Neural cell (in vitro differentiated cells): ENCODE data around the gene PIAS2. TPM values are rescaled to one million over a fixed set of nuclear protein-coding genes. Genes with fewer than 3 reads are reported as not detected.
"Not testable (repeated sequence)": the region's sequence is repeated elsewhere in the genome, so short reads cannot be mapped to it uniquely, and the experiment has no call there.

Source experiments
- H2AFZ ChIP-seq: fragments of 200-600, 300-800 bp; sonication (generic), shearing (Covaris generic); 2 replicates; pipeline ENCODE4 v1.6.0; 2014; ENCODE audit warnings: low read depth, mild to moderate bottlenecking, antibody characterized with exemption, low read length, moderate library complexity
- H3F3A ChIP-seq: fragments of 200-600 bp; shearing (Covaris generic); 2 replicates; pipeline ENCODE4 v1.6.1; 2016; ENCODE audit warnings: mild to moderate bottlenecking, moderate library complexity, mixed read lengths, antibody characterized with exemption, low read length; ENCODE audit not compliant: insufficient read depth, poor library complexity, severe bottlenecking
- H3K27ac ChIP-seq: fragments of 200-600, 300-800 bp; sonication (generic), shearing (Covaris generic); 2 replicates; pipeline ENCODE4 v1.5.1; 2014; ENCODE audit warnings: mild to moderate bottlenecking, low read length, moderate library complexity
- H3K27me3 ChIP-seq: fragments of 300-800, 200-600 bp; sonication (generic), shearing (Covaris generic); 2 replicates; pipeline ENCODE4 v1.6.0; 2014; ENCODE audit warnings: mild to moderate bottlenecking, low read depth, low read length, moderate library complexity; ENCODE audit not compliant: insufficient read depth
- H3K36me3 ChIP-seq: fragments of 300-800, 200-600 bp; sonication (generic), shearing (Covaris generic); 2 replicates; pipeline ENCODE4 v1.5.1; 2014; ENCODE audit warnings: mild to moderate bottlenecking, antibody characterized with exemption, low read length, moderate library complexity; ENCODE audit not compliant: insufficient read depth
- H3K4me2 ChIP-seq: fragments of 300-800, 200-600 bp; sonication (generic), shearing (Covaris generic); 2 replicates; pipeline ENCODE4 v1.6.0; 2014; ENCODE audit warnings: mild to moderate bottlenecking, low read length
- H3K4me3 ChIP-seq: fragments of 300-800, 200-600 bp; sonication (generic), shearing (Covaris generic); 2 replicates; pipeline ENCODE4 v1.5.1; 2014; ENCODE audit warnings: mild to moderate bottlenecking, low read length, moderate library complexity
- H3K79me2 ChIP-seq: fragments of 200-600 bp; shearing (Covaris generic); replicated peaks from 2 replicates; pipeline ENCODE4 v1.6.0; 2014; ENCODE audit warnings: mild to moderate bottlenecking, low read length, moderate library complexity; ENCODE audit not compliant: insufficient read depth
- H3K9ac ChIP-seq: fragments of 300-800, 200-600 bp; sonication (generic), shearing (Covaris generic); 2 replicates; pipeline ENCODE4 v1.6.1; 2016; ENCODE audit warnings: mild to moderate bottlenecking, low read length, mixed read lengths
- H3K9me2 ChIP-seq: fragments of 200-600 bp; shearing (Covaris generic); 2 replicates; pipeline ENCODE4 v1.6.1; 2016; ENCODE audit warnings: mild to moderate bottlenecking, low read length, mixed read lengths; ENCODE audit not compliant: insufficient read depth
- H3K9me3 ChIP-seq: fragments of 200-600, 300-800 bp; sonication (generic), shearing (Covaris generic); 2 replicates; pipeline ENCODE4 v1.6.1; 2016; ENCODE audit warnings: mild to moderate bottlenecking, mixed run types, low read length, moderate library complexity, mixed read lengths
- H4K20me1 ChIP-seq: fragments of 200-600 bp; shearing (Covaris generic); 2 replicates; pipeline ENCODE4 v1.6.1; 2016; ENCODE audit warnings: mild to moderate bottlenecking, mixed run types; ENCODE audit not compliant: insufficient read depth
- CTCF ChIP-seq: fragments of 450-650 bp; IDR thresholded peaks from 2 replicates; pipeline ENCODE4 v1.5.1; 2014; ENCODE audit warnings: antibody characterized with exemption, mild to moderate bottlenecking, moderate library complexity; ENCODE audit not compliant: poor library complexity, severe bottlenecking
- EP300 ChIP-seq: fragments of 450-650 bp; conservative IDR thresholded peaks from 2 replicates; pipeline ENCODE4 v1.6.1; 2014; ENCODE audit warnings: antibody characterized with exemption, mild to moderate bottlenecking, moderate library complexity; ENCODE audit not compliant: poor library complexity, severe bottlenecking
- EZH2 ChIP-seq: fragments of 200-600, 300-800 bp; shearing (Covaris generic), sonication (generic); IDR thresholded peaks from 2 replicates; pipeline ENCODE4 v1.6.1; 2014; ENCODE audit warnings: antibody characterized with exemption, low read length, borderline replicate concordance, mild to moderate bottlenecking; ENCODE audit not compliant: insufficient read depth, poor library complexity, severe bottlenecking
- MXI1 ChIP-seq: fragments of 450-650 bp; conservative IDR thresholded peaks from 2 replicates; pipeline ENCODE4 v1.6.1; 2014; ENCODE audit warnings: antibody characterized with exemption, mild to moderate bottlenecking; ENCODE audit not compliant: poor library complexity, severe bottlenecking
- POLR2AphosphoS5 ChIP-seq: IDR thresholded peaks from 2 replicates; pipeline ENCODE4 v1.6.1; 2012
- RAD21 ChIP-seq: fragments of 450-650 bp; conservative IDR thresholded peaks from 2 replicates; pipeline ENCODE4 v1.6.1; 2014; ENCODE audit warnings: antibody characterized with exemption, mild to moderate bottlenecking, moderate library complexity
- REST ChIP-seq: IDR thresholded peaks from 2 replicates; pipeline ENCODE4 v1.6.1; 2012; ENCODE audit warnings: borderline replicate concordance
- SMC3 ChIP-seq: fragments of 450-650 bp; conservative IDR thresholded peaks from 2 replicates; pipeline ENCODE4 v1.6.1; 2014; ENCODE audit warnings: antibody characterized with exemption, mild to moderate bottlenecking, moderate library complexity; ENCODE audit not compliant: poor library complexity
- TAF1 ChIP-seq: IDR thresholded peaks from 2 replicates; pipeline ENCODE4 v1.6.1; 2012; ENCODE audit warnings: low read depth
- polyA plus RNA-seq: library from polyadenylated mRNA; depleted of rRNA; stranded (reverse); fragments of >200 nt; gene quantifications from 2 replicates; pipeline ENCODE4 v1.2.3, GENCODE V29; 2014

Gene PIAS2
- polyA plus RNA-seq, 1 donor from 2014 or later: 32.1 TPM

GRCh38 chr18:46866523-46866922 is 50.8 kb downstream of the PIAS2 start:
- Histone ChIP-seq H4K20me1 (no peaks in the 10 kb centered on the region), H3F3A (no peaks in the 10 kb centered on the region), H3K9me3 (no peaks in the 10 kb centered on the region), H3K27ac (no peak overlapping the region), H3K79me2 (no peaks in the 10 kb centered on the region), H3K36me3 (no peaks in the 10 kb centered on the region), H3K9ac (no peak overlapping the region), H3K4me2 (no peak overlapping the region), H3K9me2 (no peaks in the 10 kb centered on the region), H2AFZ (no peak overlapping the region), H3K27me3 (no peaks in the 10 kb centered on the region), H3K4me3 (no peak overlapping the region)
- TF ChIP-seq MXI1 (no peak), TAF1 (no peak), REST (no peak), RAD21 (no peak), EZH2 (no peak), POLR2AphosphoS5 (no peak), EP300 (no peak), SMC3 (no peak), CTCF (no peak)

GRCh38 chr18:46865245-46865644 is 52.1 kb downstream of the PIAS2 start:
- H3K9me2 ChIP-seq, H4K20me1 ChIP-seq, H3F3A ChIP-seq, H3K4me2 ChIP-seq, H3K4me3 ChIP-seq, H3K36me3 ChIP-seq, H3K27me3 ChIP-seq, H3K9me3 ChIP-seq, H3K79me2 ChIP-seq, H3K9ac ChIP-seq, H2AFZ ChIP-seq, H3K27ac ChIP-seq: not testable (repeated sequence)

- Histone ChIP-seq H3K9me3 (no peaks in the 10 kb centered on the region), H3F3A (no peaks in the 10 kb centered on the region), H3K79me2 (no peaks in the 10 kb centered on the region), H3K4me3 (no peak overlapping the region), H4K20me1 (no peaks in the 10 kb centered on the region), H3K9me2 (no peaks in the 10 kb centered on the region), H3K27me3 (no peaks in the 10 kb centered on the region), H3K4me2 (no peak overlapping the region), H3K36me3 (no peaks in the 10 kb centered on the region), H2AFZ (no peak overlapping the region), H3K9ac (no peak overlapping the region), H3K27ac (no peak overlapping the region)
- no peak for TF ChIP-seq EZH2
- TF ChIP-seq TAF1: no peak
- TF ChIP-seq SMC3: no peak
- no peak for TF ChIP-seq RAD21
- TF ChIP-seq EP300: no peak
- no peak for TF ChIP-seq CTCF
- TF ChIP-seq REST: no peak
- TF ChIP-seq MXI1: no peak
- TF ChIP-seq POLR2AphosphoS5: no peak
Observed at GRCh38 chr18:46859855-46860254, 57.5 kb downstream of the PIAS2 start.
